CD4-positive, alpha-beta T cell treated with Interleukin-15 for 4 hours (primary cell): ENCODE measurements around the gene R3HDM2.
"Not testable (repeated sequence)": the region's sequence is repeated elsewhere in the genome, so short reads cannot be mapped to it uniquely, and the experiment has no call there.

ENCODE experiments used
- DNase-seq: peaks from one replicate; pipeline ENCODE4 v3.0.0-alpha.2; 2020; ENCODE audit warnings: low spot score

Gene R3HDM2

GRCh38 chr12:57452937-57453509 is 22.2 kb upstream of the R3HDM2 start:
- peak; percentile 37 for DNase-seq

- DNase-seq = no peak
Observed at GRCh38 chr12:57452181-57452936, 21.5 kb upstream of the R3HDM2 start.

- no peak for DNase-seq
Observed at GRCh38 chr12:57451233-57451778, 20.5 kb upstream of the R3HDM2 start.

- DNase-seq = no peak
Observed at GRCh38 chr12:57450057-57450456, 19.2 kb upstream of the R3HDM2 start.

- no peak for DNase-seq
Observed at GRCh38 chr12:57449375-57449774, 18.5 kb upstream of the R3HDM2 start.

- DNase-seq = no peak
Observed at GRCh38 chr12:57448669-57449068, 17.8 kb upstream of the R3HDM2 start.

- no peak for DNase-seq
Observed at GRCh38 chr12:57446292-57446960, 15.6 kb upstream of the R3HDM2 start.

- no peak for DNase-seq
Observed at GRCh38 chr12:57444744-57445143, 13.9 kb upstream of the R3HDM2 start.

GRCh38 chr12:57444337-57444736 is 13.5 kb upstream of the R3HDM2 start:
- not testable (repeated sequence) for DNase-seq

- DNase-seq = no peak
Observed at GRCh38 chr12:57441846-57442427, 11.1 kb upstream of the R3HDM2 start.

- not testable (repeated sequence) for DNase-seq
Observed at GRCh38 chr12:57441393-57441792, 10.6 kb upstream of the R3HDM2 start.

- DNase-seq = no peak
Observed at GRCh38 chr12:57439762-57440266, 9.0 kb upstream of the R3HDM2 start.

- DNase-seq = no peak
Observed at GRCh38 chr12:57438400-57438799, 7.6 kb upstream of the R3HDM2 start.

- no peak for DNase-seq
Observed at GRCh38 chr12:57435293-57435692, 4.5 kb upstream of the R3HDM2 start.

- no peak for DNase-seq
Observed at GRCh38 chr12:57434517-57435223, 3.8 kb upstream of the R3HDM2 start, which contains the start of gene INHBC. INHBC (plus strand) TSS chr12:57434784; CDS start chr12:57434887, 103 bp downstream.

GRCh38 chr12:57433370-57433769 is 2.5 kb upstream of the R3HDM2 start:
- DNase-seq = no peak

GRCh38 chr12:57431654-57432188 is 878 bp upstream of the R3HDM2 start:
- DNase-seq = no peak

GRCh38 chr12:57430112-57430930 is 522 bp downstream of the R3HDM2 start:
- no peak for DNase-seq

GRCh38 chr12:57429473-57430111 is 1.3 kb downstream of the R3HDM2 start:
- no peak for DNase-seq

GRCh38 chr12:57428965-57429364 is 1.9 kb downstream of the R3HDM2 start:
- no peak for DNase-seq
